DMS153 treated with DMSO at 0.1 percent for 48 hours (cell line): ENCODE measurements around the gene ZNF280D.

Experiments used
- DNase-seq: peaks from one replicate; lab custom pipeline; 2025; ENCODE audit not compliant: unreplicated experiment; lab: John Stamatoyannopoulos, UW

ZNF280D gene

GRCh38 chr15:56749982-56750381 lies 16.7 kb upstream of the ZNF280D start:
- no peak for DNase-seq

GRCh38 chr15:56744701-56745683 lies 11.7 kb upstream of the ZNF280D start:
- DNase-seq, result no peak

GRCh38 chr15:56741541-56741940 lies 8.2 kb upstream of the ZNF280D start:
- no peak for DNase-seq

GRCh38 chr15:56739964-56740640 lies 6.8 kb upstream of the ZNF280D start:
- no peak for DNase-seq

- no peak for DNase-seq
Measured at GRCh38 chr15:56739474-56739873, 6.2 kb upstream of the ZNF280D start.

GRCh38 chr15:56737791-56738190 lies 4.5 kb upstream of the ZNF280D start:
- no peak for DNase-seq

- no peak for DNase-seq
Measured at GRCh38 chr15:56736881-56737707, 3.8 kb upstream of the ZNF280D start.

GRCh38 chr15:56736308-56736707 lies 3.0 kb upstream of the ZNF280D start:
- DNase-seq, result no peak

- DNase-seq, result no peak
Measured at GRCh38 chr15:56735589-56735988, 2.3 kb upstream of the ZNF280D start.

GRCh38 chr15:56734013-56734635 lies 815 bp upstream of the ZNF280D start:
- DNase-seq, result no peak

GRCh38 chr15:56732886-56733135 lies 498 bp downstream of the ZNF280D start:
- DNase-seq, result no peak

GRCh38 chr15:56732135-56732885 lies 999 bp downstream of the ZNF280D start:
- no peak for DNase-seq

GRCh38 chr15:56731548-56731947 lies 1.8 kb downstream of the ZNF280D start:
- DNase-seq, result no peak

- DNase-seq, result no peak
Measured at GRCh38 chr15:56729561-56729960, 3.7 kb downstream of the ZNF280D start.

- no peak for DNase-seq
Measured at GRCh38 chr15:56725386-56725785, 7.9 kb downstream of the ZNF280D start.

- DNase-seq, result no peak
Measured at GRCh38 chr15:56724232-56724631, 9.1 kb downstream of the ZNF280D start.

GRCh38 chr15:56723787-56724186 lies 9.5 kb downstream of the ZNF280D start:
- DNase-seq, result no peak

GRCh38 chr15:56719774-56720555 lies 13.3 kb downstream of the ZNF280D start:
- DNase-seq, result no peak

- no peak for DNase-seq
Measured at GRCh38 chr15:56719021-56719612, 14.2 kb downstream of the ZNF280D start.
